Left lung (tissue), 10 donors: ENCODE results near the gene MAG. TPM values are rescaled to one million over a fixed set of nuclear protein-coding genes. Genes with fewer than 3 reads are reported as not detected.

ENCODE experiments used
- ATAC-seq: fragments of 200-7000 bp; cut with Tn5 transposase; one replicate; pipeline ENCODE4 v1.9.1; 2020; ENCODE audit warnings: moderate library complexity
- DNase-seq, 4 donors: peaks; one replicate each; pipeline ENCODE4 v3.0.0-alpha.2; 2013 to 2020
- H3K27ac ChIP-seq, 2 donors: fragments of 200-600 bp; sonication (generic) in 1 of 2; one replicate each; pipeline versions ENCODE4 v1.5.0 to v1.8.0; 2020 to 2021
- H3K27me3 ChIP-seq, 2 donors: fragments of 200-600 bp; sonication (generic) in 1 of 2; one replicate each; pipeline versions ENCODE4 v1.5.0 to v1.8.0; 2020 to 2021
- H3K36me3 ChIP-seq, 2 donors: fragments of 200-600 bp; sonication (generic) in 1 of 2; one replicate each; pipeline versions ENCODE4 v1.5.0 to v1.8.0; 2020 to 2021
- H3K4me1 ChIP-seq, 2 donors: fragments of 200-600 bp; one replicate each; pipeline ENCODE4 v1.8.0; 2021
- H3K4me3 ChIP-seq, 2 donors: fragments of 200-600 bp; sonication (generic) in 1 of 2; one replicate each; pipeline versions ENCODE4 v1.5.0 to v1.8.0; 2020 to 2021; ENCODE audit warnings: mild to moderate bottlenecking in 1 of 2
- H3K9me3 ChIP-seq, 2 donors: fragments of 200-600 bp; sonication (generic) in 1 of 2; one replicate each; pipeline versions ENCODE4 v1.5.0 to v1.8.0; 2020 to 2021
- intact Hi-C, 2 donors: fragments of 100-400 bp; cut with DNase I; formaldehyde crosslinking; loops; one replicate each; pipeline versions ENCODE4 v1.11.2 to v1.14.2; 2022
- polyA plus RNA-seq, 6 donors: library from polyadenylated mRNA; unstranded; fragments of 120-200 nt; gene quantifications; one replicate each; pipeline ENCODE4 v1.2.1, GENCODE V29; 2013; ENCODE audit not compliant: insufficient read length in 6 of 6
- total RNA-seq, 2 donors: library from RNA; stranded (reverse); fragmentation: NEBNext Ultra II Directional; extraction: Animal tissue kit (Norgen Biotek cat#: 25700); gene quantifications; one replicate each; pipeline ENCODE4 v1.2.1, GENCODE V29; 2021
- TF ChIP-seq, protein P1 (sequence below), 2 donors: fragments of 200-600 bp; sonication (generic) in 1 of 2; IDR thresholded peaks; one replicate each; pipeline versions ENCODE4 v1.5.0 to v1.8.0; 2021; ENCODE audit warnings: antibody characterized with exemption in 2 of 2
- donor health status: DM: no; HTN: yes; CAD: no.
- donor health status: DM: no; HTN: no; CAD: no.

Gene MAG
- total and polyA plus RNA-seq, 8 donors = 1.3 to 14.4 (median 6.2) TPM; not detected in 2

- ATAC-seq (no peak), DNase-seq (peak in 2 of 4 donors; percentile 34 to 44)
- TF ChIP-seq, protein P1, sequence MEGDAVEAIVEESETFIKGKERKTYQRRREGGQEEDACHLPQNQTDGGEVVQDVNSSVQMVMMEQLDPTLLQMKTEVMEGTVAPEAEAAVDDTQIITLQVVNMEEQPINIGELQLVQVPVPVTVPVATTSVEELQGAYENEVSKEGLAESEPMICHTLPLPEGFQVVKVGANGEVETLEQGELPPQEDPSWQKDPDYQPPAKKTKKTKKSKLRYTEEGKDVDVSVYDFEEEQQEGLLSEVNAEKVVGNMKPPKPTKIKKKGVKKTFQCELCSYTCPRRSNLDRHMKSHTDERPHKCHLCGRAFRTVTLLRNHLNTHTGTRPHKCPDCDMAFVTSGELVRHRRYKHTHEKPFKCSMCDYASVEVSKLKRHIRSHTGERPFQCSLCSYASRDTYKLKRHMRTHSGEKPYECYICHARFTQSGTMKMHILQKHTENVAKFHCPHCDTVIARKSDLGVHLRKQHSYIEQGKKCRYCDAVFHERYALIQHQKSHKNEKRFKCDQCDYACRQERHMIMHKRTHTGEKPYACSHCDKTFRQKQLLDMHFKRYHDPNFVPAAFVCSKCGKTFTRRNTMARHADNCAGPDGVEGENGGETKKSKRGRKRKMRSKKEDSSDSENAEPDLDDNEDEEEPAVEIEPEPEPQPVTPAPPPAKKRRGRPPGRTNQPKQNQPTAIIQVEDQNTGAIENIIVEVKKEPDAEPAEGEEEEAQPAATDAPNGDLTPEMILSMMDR (IDR thresholded peaks at IDR 0.05) = no peak
- Histone ChIP-seq H3K9me3 (no peaks in the 10 kb centered on the region), H3K27ac (peak overlapping the region in 1 of 2 donors; percentile 16), H3K4me3 (no peak overlapping the region), H3K4me1 (peaks cover 15 to 44% of the 10 kb centered on the region in 2 donors), H3K36me3 (peaks cover 0 to 20% of the 10 kb centered on the region in 2 donors), H3K27me3 (no peaks in the 10 kb centered on the region)
- intact Hi-C loops = no loop called here
Measured at GRCh38 chr19:35265900-35266519, 26.0 kb upstream of the MAG start.

DNA sequence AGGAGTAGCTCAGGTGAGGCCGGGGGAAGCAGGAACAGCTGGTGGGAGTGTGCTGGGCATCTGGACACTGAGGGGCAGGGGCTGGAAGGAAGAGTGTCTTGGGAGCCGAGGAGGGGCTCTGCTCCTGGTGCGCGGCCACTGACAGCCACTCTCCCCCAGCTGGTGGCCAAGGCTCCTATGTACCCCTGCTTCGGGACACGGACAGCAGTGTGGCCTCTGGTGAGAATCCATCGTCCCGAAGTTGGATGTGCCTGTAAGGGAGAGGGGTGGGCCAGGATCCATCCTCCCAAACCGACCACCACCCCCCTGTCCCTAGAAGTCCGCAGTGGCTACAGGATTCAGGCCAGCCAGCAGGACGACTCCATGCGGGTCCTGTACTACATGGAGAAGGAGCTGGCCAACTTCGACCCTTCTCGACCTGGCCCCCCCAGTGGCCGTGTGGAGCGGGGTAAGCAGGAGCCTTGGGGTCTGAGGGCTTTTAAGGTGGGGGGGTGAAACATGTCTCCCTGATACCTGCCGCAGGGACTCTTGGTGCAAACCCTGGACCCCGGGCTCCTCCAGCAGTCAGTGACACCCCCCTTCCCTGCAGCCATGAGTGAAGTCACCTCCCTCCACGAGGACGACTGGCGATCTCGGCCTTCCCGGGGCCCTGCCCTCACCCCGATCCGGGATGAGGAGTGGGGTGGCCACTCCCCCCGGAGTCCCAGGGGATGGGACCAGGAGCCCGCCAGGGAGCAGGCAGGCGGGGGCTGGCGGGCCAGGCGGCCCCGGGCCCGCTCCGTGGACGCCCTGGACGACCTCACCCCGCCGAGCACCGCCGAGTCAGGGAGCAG lies 25.2 kb upstream of the MAG start:
- DNase-seq = peak in 2 of 4 donors; percentile 49 to 82
- TF ChIP-seq, protein P1 (IDR thresholded peaks at IDR 0.05) = no peak
- Histone ChIP-seq H3K9me3 (no peaks in the 10 kb centered on the region), H3K27ac (peak overlapping the region; percentile 91 to 93), H3K36me3 (peaks cover 0 to 27% of the 10 kb centered on the region in 2 donors), H3K27me3 (no peaks in the 10 kb centered on the region), H3K4me1 (peaks cover 15 to 49% of the 10 kb centered on the region in 2 donors), H3K4me3 (peak overlapping the region; percentile 59 to 80)
- intact Hi-C loops = no loop called here
- ATAC-seq = peak; percentile 1

- Histone ChIP-seq H3K27me3 (no peaks in the 10 kb centered on the region), H3K27ac (peak overlapping the region; percentile 91 to 93), H3K4me3 (peak overlapping the region; percentile 59 to 80), H3K9me3 (no peaks in the 10 kb centered on the region), H3K4me1 (peaks cover 15 to 55% of the 10 kb centered on the region in 2 donors), H3K36me3 (peaks cover 0 to 33% of the 10 kb centered on the region in 2 donors)
- ATAC-seq (peak; percentile 33), DNase-seq (peak; percentile 39 to 90 (median 45))
- intact Hi-C loops = no loop called here
- TF ChIP-seq, protein P1 (IDR thresholded peaks at IDR 0.05) = no peak
Measured at GRCh38 chr19:35267353-35267817, 24.6 kb upstream of the MAG start.

- Histone ChIP-seq H3K36me3 (peaks cover 0 to 39% of the 10 kb centered on the region in 2 donors), H3K9me3 (no peaks in the 10 kb centered on the region), H3K4me1 (peaks cover 15 to 61% of the 10 kb centered on the region in 2 donors), H3K27me3 (no peaks in the 10 kb centered on the region), H3K4me3 (peak overlapping the region; percentile 59 to 80), H3K27ac (peak overlapping the region; percentile 91 to 93)
- ATAC-seq = peak; percentile 64
- DNase-seq = peak; percentile 75 to 94 (median 76)
- TF ChIP-seq, protein P1 (IDR thresholded peaks at IDR 0.05) = no peak
- intact Hi-C loops = no loop called here
Measured at GRCh38 chr19:35267818-35268535, 24.0 kb upstream of the MAG start.
